Caco-2 (cell line): Measurements from ENCODE around the gene TFF3. TPM values are rescaled to one million over a fixed set of nuclear protein-coding genes. Genes with fewer than 3 reads are reported as not detected.

Source experiments
- BruUV-seq: library from RNA; stranded (reverse); fragments of 400-500 nt; replicated peaks from 2 replicates; lab custom pipeline; 2021; lab: Mats Ljungman, UMichigan
- CTCF ChIA-PET: fragments of 300-600 bp; sonication (Branson Sonifier 250); formaldehyde crosslinking; loops from one replicate; lab custom pipeline; 2022; ENCODE audit warnings: antibody characterized with exemption; lab: Charles Lee
- POLR2A ChIA-PET: fragments of 300-600 bp; sonication (Branson Sonifier 250); formaldehyde crosslinking; loops from one replicate; lab custom pipeline; 2022; ENCODE audit warnings: antibody characterized with exemption; lab: Charles Lee
- DNase-seq, 2 experiments: peaks; one replicate each; pipeline versions ENCODE4 v3.0.0 to v3.0.0-alpha.2; 2020 to 2022
- H3K27me3 ChIP-seq: replicated peaks from 2 replicates; pipeline ENCODE4 v1.6.0; 2011; ENCODE audit warnings: low read length; ENCODE audit not compliant: control insufficient read depth, insufficient read depth
- H3K36me3 ChIP-seq: 2 replicates; pipeline ENCODE4 v1.5.1; 2011; ENCODE audit warnings: low read length; ENCODE audit not compliant: control insufficient read depth, insufficient read depth
- H3K4me1 ChIP-seq: fragments of 250-450 bp; sonication (Bioruptor Pico); 2 replicates; pipeline ENCODE4 v1.5.1; 2020; ENCODE audit warnings: mild to moderate bottlenecking
- H3K4me3 ChIP-seq: 2 replicates; pipeline ENCODE4 v1.5.1; 2011; ENCODE audit warnings: low read depth, mild to moderate bottlenecking, control low read depth, low read length
- H3K9me3 ChIP-seq: fragments of 250-450 bp; sonication (Bioruptor Pico); 2 replicates; pipeline ENCODE4 v1.5.1; 2020; ENCODE audit warnings: mild to moderate bottlenecking, moderate library complexity
- H3K27ac Mint-ChIP-seq: one replicate; pipeline ENCODE4 v1.8.0; 2022; ENCODE audit warnings: mixed read lengths; ENCODE audit not compliant: unreplicated experiment
- H3K27me3 Mint-ChIP-seq: one replicate; pipeline ENCODE4 v1.8.0; 2022; ENCODE audit warnings: mixed read lengths; ENCODE audit not compliant: insufficient read depth, unreplicated experiment
- H3K36me3 Mint-ChIP-seq: one replicate; pipeline ENCODE4 v1.8.0; 2022; ENCODE audit warnings: mild to moderate bottlenecking, mixed read lengths; ENCODE audit not compliant: insufficient read depth, unreplicated experiment
- H3K4me1 Mint-ChIP-seq: one replicate; pipeline ENCODE4 v1.8.0; 2022; ENCODE audit warnings: low read depth, mixed read lengths; ENCODE audit not compliant: unreplicated experiment
- H3K4me3 Mint-ChIP-seq: one replicate; pipeline ENCODE4 v1.8.0; 2022; ENCODE audit warnings: mild to moderate bottlenecking, moderate library complexity, mixed read lengths; ENCODE audit not compliant: unreplicated experiment
- H3K9me3 Mint-ChIP-seq: one replicate; pipeline ENCODE4 v1.8.0; 2022; ENCODE audit warnings: mixed read lengths; ENCODE audit not compliant: unreplicated experiment
- CTCF ChIP-seq, 2 experiments: fragments of 200-600 bp in 1 of 2; IDR thresholded peaks; 1 replicate in 1 of 2; 2 replicates in 1 of 2; pipeline versions ENCODE4 v1.5.1 to v1.8.0; 2011 to 2022; ENCODE audit warnings: antibody characterized with exemption in 1 of 2, control low read depth in 1 of 2, inconsistent platforms in 1 of 2, low read depth in 1 of 2, low read length in 1 of 2, mild to moderate bottlenecking in 1 of 2, moderate library complexity in 1 of 2; ENCODE audit not compliant: insufficient read depth in 1 of 2, severe bottlenecking in 1 of 2, unreplicated experiment in 1 of 2
- intact Hi-C: fragments of 100-400 bp; cut with micrococcal nuclease; formaldehyde crosslinking; loops from one replicate; pipeline ENCODE4 v1.10.0; 2022; ENCODE audit not compliant: unreplicated experiment
- total RNA-seq: library from RNA; stranded (reverse); gene quantifications from 2 replicates; pipeline ENCODE4 v1.2.3, GENCODE V29; 2022

Gene TFF3
- total RNA-seq, 1 experiment from 2014 or later = 65.8 TPM

GRCh38 chr21:42357307-42357706, 42.1 kb upstream of the TFF3 start:
- Histone ChIP-seq H3K4me3 (no peak overlapping the region), H3K4me1 (no peaks in the 10 kb centered on the region), H3K36me3 (no peaks in the 10 kb centered on the region), H3K9me3 (no peaks in the 10 kb centered on the region), H3K27me3 (no peaks in the 10 kb centered on the region)
- no peak for DNase-seq
- peaks cover 11% of the 10 kb centered on the region for H3K9me3 Mint-ChIP-seq
- no peak overlapping the region for H3K27ac Mint-ChIP-seq
- H3K4me1 Mint-ChIP-seq = no peaks in the 10 kb centered on the region
- no TSS peak for BruUV-seq
- intact Hi-C loops = no loop called here
- ChIA-PET CTCF (no interaction called here), POLR2A (no interaction called here)
- no peaks in the 10 kb centered on the region for H3K36me3 Mint-ChIP-seq
- H3K27me3 Mint-ChIP-seq = no peaks in the 10 kb centered on the region
- TF ChIP-seq CTCF (IDR thresholded peaks at IDR 0.05; ENCODE audit: insufficient read depth in 1 of 2, low read depth in 1 of 2, low read length in 1 of 2, severe bottlenecking in 1 of 2, unreplicated experiment in 1 of 2) = no peak
- no peak overlapping the region for H3K4me3 Mint-ChIP-seq

- no peak overlapping the region for H3K4me3 Mint-ChIP-seq
- POLR2A ChIA-PET = no interaction called here
- H3K9me3 Mint-ChIP-seq = peaks cover 11% of the 10 kb centered on the region
- CTCF ChIA-PET = no interaction called here
- no peak overlapping the region for H3K4me3 ChIP-seq
- no peak overlapping the region for H3K27ac Mint-ChIP-seq
- no peaks in the 10 kb centered on the region for H3K36me3 ChIP-seq
- H3K4me1 Mint-ChIP-seq = no peaks in the 10 kb centered on the region
- no peak for TF ChIP-seq CTCF (IDR thresholded peaks at IDR 0.05; ENCODE audit: insufficient read depth in 1 of 2, low read depth in 1 of 2, low read length in 1 of 2, severe bottlenecking in 1 of 2, unreplicated experiment in 1 of 2)
- DNase-seq = no peak
- H3K36me3 Mint-ChIP-seq = no peaks in the 10 kb centered on the region
- H3K27me3 ChIP-seq = no peaks in the 10 kb centered on the region
- no TSS peak for BruUV-seq
- no peaks in the 10 kb centered on the region for H3K9me3 ChIP-seq
- H3K4me1 ChIP-seq = no peaks in the 10 kb centered on the region
- no peaks in the 10 kb centered on the region for H3K27me3 Mint-ChIP-seq
- intact Hi-C loops = no loop called here
Observed at GRCh38 chr21:42356650-42357049, 41.4 kb upstream of the TFF3 start.

- H3K4me3 ChIP-seq = no peak overlapping the region
- intact Hi-C loops = no loop called here
- DNase-seq = no peak
- no peak for TF ChIP-seq CTCF (IDR thresholded peaks at IDR 0.05; ENCODE audit: insufficient read depth in 1 of 2, low read depth in 1 of 2, low read length in 1 of 2, severe bottlenecking in 1 of 2, unreplicated experiment in 1 of 2)
- H3K27me3 Mint-ChIP-seq = no peaks in the 10 kb centered on the region
- H3K27me3 ChIP-seq = no peaks in the 10 kb centered on the region
- H3K4me3 Mint-ChIP-seq = no peak overlapping the region
- H3K36me3 Mint-ChIP-seq = no peaks in the 10 kb centered on the region
- H3K36me3 ChIP-seq = no peaks in the 10 kb centered on the region
- peaks cover 5% of the 10 kb centered on the region for H3K4me1 ChIP-seq
- ChIA-PET CTCF (no interaction called here), POLR2A (no interaction called here)
- no TSS peak for BruUV-seq
- H3K4me1 Mint-ChIP-seq = peaks cover 5% of the 10 kb centered on the region
- H3K9me3 ChIP-seq = no peaks in the 10 kb centered on the region
- no peak overlapping the region for H3K27ac Mint-ChIP-seq
- peaks cover 11% of the 10 kb centered on the region for H3K9me3 Mint-ChIP-seq
Observed at GRCh38 chr21:42356046-42356445, 40.8 kb upstream of the TFF3 start.
